HepG2 (cell line): ENCODE measurements around the gene CD276. TPM values are rescaled to one million over a fixed set of nuclear protein-coding genes. Genes with fewer than 3 reads are reported as not detected.

Experiments
- ATAC-seq: fragments of 200-7000 bp; cut with Tn5 transposase; 3 replicates; pipeline ENCODE4 v1.9.1; 2020; ENCODE audit warnings: mild to moderate bottlenecking, moderate library complexity
- BruUV-seq: library from RNA; stranded (reverse); fragments of 400-500 nt; replicated peaks from 2 replicates; lab custom pipeline; 2021; lab: Mats Ljungman, UMichigan
- CTCF ChIA-PET: fragments of 300-600 bp; formaldehyde crosslinking; extraction: SDS; loops from one replicate; lab custom pipeline; 2021; ENCODE audit warnings: low total read pairs, inconsistent platforms, low intra/inter-chr PET ratio; lab: Yijun Ruan, JAX
- POLR2A ChIA-PET: fragments of 350-600 bp; sonication (Branson Sonifier 250); formaldehyde crosslinking; loops from one replicate; lab custom pipeline; 2020; ENCODE audit warnings: antibody characterized with exemption, inconsistent platforms; lab: Yijun Ruan, JAX
- DNase-seq: peaks from one replicate; pipeline ENCODE4 v3.0.0-alpha.2; 2015; ENCODE audit warnings: low spot score
- FAIRE-seq: peaks from 3 replicates; lab custom pipeline; 2011; peaks lifted over from hg19 to GRCh38; lab: Jason Lieb, UNC
- H2AFZ ChIP-seq: one replicate; pipeline ENCODE4 v1.6.1; 2011; ENCODE audit warnings: low read length, inconsistent platforms
- H3K27ac ChIP-seq: fragments of 300-600 bp; 3 replicates; pipeline ENCODE4 v1.8.0; 2011; ENCODE audit warnings: mixed run types, mild to moderate bottlenecking, mixed read lengths, low read length, inconsistent platforms; ENCODE audit not compliant: insufficient read depth; ENCODE audit errors: extremely low read length
- H3K27me3 ChIP-seq, 2 experiments: fragments of 200-600 bp in 1 of 2; 2 replicates in 1 of 2; 3 replicates in 1 of 2; pipeline versions ENCODE4 v1.6.0 to v1.8.0; 2011; ENCODE audit warnings: low read length in 2 of 2, mild to moderate bottlenecking in 2 of 2, moderate library complexity in 2 of 2, inconsistent platforms in 1 of 2; ENCODE audit not compliant: insufficient read depth in 2 of 2, control insufficient read depth in 1 of 2
- H3K36me3 ChIP-seq, 2 experiments: fragments of 200-600 bp in 1 of 2; replicated peaks in 1 of 2; 2 replicates in 1 of 2; 3 replicates in 1 of 2; pipeline versions ENCODE4 v1.5.1 to v1.8.0; 2011; ENCODE audit warnings: low read length in 2 of 2, inconsistent platforms in 1 of 2; ENCODE audit not compliant: insufficient read depth in 2 of 2, control insufficient read depth in 1 of 2
- H3K4me1 ChIP-seq: 2 replicates; pipeline ENCODE4 v1.5.1; 2012; ENCODE audit warnings: low read length, inconsistent platforms; ENCODE audit not compliant: insufficient read depth
- H3K4me2 ChIP-seq: 2 replicates; pipeline ENCODE4 v1.6.0; 2011; ENCODE audit warnings: low read depth, low read length, inconsistent platforms
- H3K4me3 ChIP-seq, 3 experiments: fragments of 200-600 bp in 1 of 3; sonication (generic), shearing (Covaris generic) in 1 of 3; replicated peaks in 1 of 3; 2 replicates each; pipeline ENCODE4 v1.5.1; 2011 to 2016; ENCODE audit warnings: low read length in 3 of 3, inconsistent platforms in 2 of 3, low read depth in 2 of 3, mild to moderate bottlenecking in 2 of 3, control low read depth in 1 of 3, mixed read lengths in 1 of 3; ENCODE audit not compliant: insufficient read depth in 1 of 3
- H3K79me2 ChIP-seq: one replicate; pipeline ENCODE4 v1.6.1; 2011; ENCODE audit warnings: low read length, inconsistent platforms; ENCODE audit not compliant: insufficient read depth
- H3K9ac ChIP-seq: 2 replicates; pipeline ENCODE4 v1.6.0; 2011; ENCODE audit warnings: mild to moderate bottlenecking, low read depth, low read length, inconsistent platforms; ENCODE audit not compliant: insufficient read depth
- H3K9me3 ChIP-seq: 2 replicates; pipeline ENCODE4 v1.5.1; 2012; ENCODE audit warnings: mild to moderate bottlenecking, low read length
- H4K20me1 ChIP-seq: 2 replicates; pipeline ENCODE4 v1.6.0; 2011; ENCODE audit warnings: inconsistent platforms, mild to moderate bottlenecking, low read length, moderate library complexity; ENCODE audit not compliant: insufficient read depth
- AGO2 ChIP-seq: fragments of 200-400 bp; formaldehyde crosslinking; optimal IDR thresholded peaks from 2 replicates; pipeline ENCODE3; 2017; ENCODE audit warnings: mild to moderate bottlenecking, low read depth, low read length, moderate library complexity
- BCL6 ChIP-seq: IDR thresholded peaks from 2 replicates; pipeline ENCODE4 v1.6.1; 2016; ENCODE audit warnings: missing genetic modification reagents, missing compliant biosample characterization
- GMEB2 ChIP-seq: IDR thresholded peaks from 2 replicates; pipeline ENCODE4 v1.6.1; 2016; ENCODE audit warnings: missing biosample characterization, missing genetic modification reagents, low read depth
- HINFP ChIP-seq: sonication (generic); formaldehyde crosslinking; IDR thresholded peaks from 2 replicates; pipeline ENCODE4 v1.4.0; 2020; ENCODE audit warnings: low read depth, mild to moderate bottlenecking, missing genetic modification reagents
- MTF1 ChIP-seq: sonication (generic); formaldehyde crosslinking; IDR thresholded peaks from 2 replicates; pipeline ENCODE4 v1.5.0; 2020; ENCODE audit warnings: missing genetic modification reagents
- SP1 ChIP-seq, 2 experiments: fragments of 450-650 bp in 1 of 2; sonication (generic) in 1 of 2; formaldehyde crosslinking in 1 of 2; IDR thresholded peaks; 2 replicates each; pipeline versions ENCODE4 v1.4.0 to v1.6.1; 2016 to 2020; ENCODE audit warnings: missing genetic modification reagents in 1 of 2
- TP53 ChIP-seq: sonication (generic); formaldehyde crosslinking; conservative IDR thresholded peaks from 2 replicates; pipeline ENCODE4 v1.4.0; 2020; ENCODE audit warnings: missing genetic modification reagents
- TSC22D2 ChIP-seq: sonication (generic); formaldehyde crosslinking; IDR thresholded peaks from 2 replicates; pipeline ENCODE4 v1.5.1; 2020; ENCODE audit warnings: missing genetic modification reagents, mild to moderate bottlenecking, borderline replicate concordance
- ZBTB33 ChIP-seq: sonication (generic); formaldehyde crosslinking; IDR thresholded peaks from 2 replicates; pipeline ENCODE4 v1.4.0; 2020; ENCODE audit warnings: missing genetic modification reagents
- ZNF3 ChIP-seq: IDR thresholded peaks from 2 replicates; pipeline ENCODE4 v1.7.0; 2017; ENCODE audit warnings: inconsistent platforms
- ZNF451 ChIP-seq: sonication (generic); formaldehyde crosslinking; IDR thresholded peaks from 2 replicates; pipeline ENCODE4 v1.5.0; 2020; ENCODE audit warnings: mild to moderate bottlenecking, missing genetic modification reagents
- ZNF652 ChIP-seq: IDR thresholded peaks from 2 replicates; pipeline ENCODE4 v1.6.1; 2016; ENCODE audit warnings: low read depth, borderline replicate concordance
- ZNF672 ChIP-seq: sonication (generic); formaldehyde crosslinking; IDR thresholded peaks from 2 replicates; pipeline ENCODE4 v1.8.1; 2022; ENCODE audit warnings: missing genetic modification reagents
- ZNF709 ChIP-seq: sonication (generic); formaldehyde crosslinking; IDR thresholded peaks from 2 replicates; pipeline ENCODE4 v1.5.0; 2020; ENCODE audit warnings: mild to moderate bottlenecking, missing genetic modification reagents
- ZNF740 ChIP-seq: sonication (generic); formaldehyde crosslinking; IDR thresholded peaks from 2 replicates; pipeline ENCODE4 v1.4.0; 2020; ENCODE audit warnings: missing genetic modification reagents
- ZSCAN21 ChIP-seq: sonication (generic); formaldehyde crosslinking; IDR thresholded peaks from 2 replicates; pipeline ENCODE4 v1.8.0; 2022; ENCODE audit warnings: mild to moderate bottlenecking, missing genetic modification reagents, moderate library complexity, borderline replicate concordance
- WGBS: methylation state at CpG from one replicate; pipeline ENCODE4 v1.1.6; 2017; ENCODE audit warnings: low lambda C conversion rate; 5-methylcytosine and 5-hydroxymethylcytosine counted together
- in situ Hi-C: cut with HindIII; loops from 2 replicates; pipeline ENCODE4 v1.10.0; 2017; ENCODE audit warnings: low pct_unique_long_range_greater_than_20kb; ENCODE audit not compliant: extremely low pct_ligation_motif_present
- intact Hi-C: fragments of 100-400 bp; cut with micrococcal nuclease; formaldehyde crosslinking; loops from one replicate; pipeline ENCODE4 v1.10.0; 2022; ENCODE audit not compliant: unreplicated experiment
- polyA plus RNA-seq, 8 experiments: library from polyadenylated mRNA; depleted of rRNA in 3 of 8; stranded (reverse) in 7 of 8; unstranded in 1 of 8; fragments of >200 nt; fragmentation: Illumina TruSeq in 4 of 8; extraction: Trizol in 4 of 8; gene quantifications; 2 replicates each; pipeline versions ENCODE4 v1.2.1 to v1.2.3, GENCODE V29; 2011 to 2016; ENCODE audit warnings: low read depth in 4 of 8, missing spikeins in 1 of 8, mixed read lengths in 1 of 8; ENCODE audit not compliant: insufficient read depth in 1 of 8
- total RNA-seq, 5 experiments: library from RNA; depleted of rRNA; stranded (reverse); fragments of >200 nt; fragmentation: Illumina TruSeq; extraction: Trizol; gene quantifications; 2 replicates each; pipeline ENCODE4 v1.2.3, GENCODE V29; 2016; ENCODE audit warnings: low read depth in 1 of 5

Gene CD276
- total and polyA plus RNA-seq, 2 of the 13 experiments (the other 11 are each of a cell fraction or from before 2014, with no cell fraction given): 24.6 to 55.2 TPM

- no peak for TF ChIP-seq ZNF740
- no peak for TF ChIP-seq ZNF709
- no peak for TF ChIP-seq HINFP (CRISPR knock-in tag)
Measured at GRCh38 chr15:73750951-73751350, 66.8 kb downstream of the CD276 start (continued).

- Histone ChIP-seq H4K20me1 (no peaks in the 10 kb centered on the region), H3K4me3 (no peak overlapping the region), H3K27ac (no peak overlapping the region), H3K36me3 (no peaks in the 10 kb centered on the region), H3K9me3 (no peaks in the 10 kb centered on the region), H3K79me2 (no peaks in the 10 kb centered on the region)
- WGBS: 77% methylated on average over 8 of the region's 9 CpGs
- DNase-seq: no peak
- POLR2A ChIA-PET: no interaction called here
- no peak for TF ChIP-seq ZSCAN21 (CRISPR knock-in tag)
- TF ChIP-seq ZNF451: no peak
- no peak for TF ChIP-seq MTF1
- TF ChIP-seq ZNF652: no peak
- TF ChIP-seq ZBTB33: no peak
- TF ChIP-seq BCL6: no peak
- TF ChIP-seq GMEB2 (CRISPR knock-in tag): no peak
- no peak for TF ChIP-seq ZNF3 (CRISPR knock-in tag)
- TF ChIP-seq SP1 (IDR thresholded peaks at IDR 0.05): no peak
- no peak for TF ChIP-seq SP1 (CRISPR knock-in tag; IDR thresholded peaks at IDR 0.05)
- no peak for TF ChIP-seq TSC22D2 (CRISPR knock-in tag)
- TF ChIP-seq TP53 (CRISPR knock-in tag): no peak
- TF ChIP-seq ZNF672: no peak
- TF ChIP-seq AGO2: no peak
- TF ChIP-seq, all 625 proteins: peak for 0
- Histone ChIP-seq H3K4me2 (no peak overlapping the region), H2AFZ (no peak overlapping the region), H3K27me3 (peaks cover 8 to 48% of the 10 kb centered on the region in 2 experiments; a peak in 4 of 5 replicates), H3K4me1 (no peaks in the 10 kb centered on the region), H3K9ac (no peak overlapping the region)
- intact Hi-C loops (no loop called here), in situ Hi-C loops (no loop called here)
- FAIRE-seq: no peak
- CTCF ChIA-PET: no interaction called here
- BruUV-seq: no TSS peak
- ATAC-seq: no peak
Measured at GRCh38 chr15:73751511-73751898, 67.3 kb downstream of the CD276 start.
